NT2/D1 (cell line): Measurements from ENCODE around the gene TTC13.

Source experiments
- DNase-seq: peaks from one replicate; pipeline ENCODE4 v3.0.0-alpha.2; 2011; ENCODE audit warnings: low read depth, low spot score
- H3K27me3 ChIP-seq: 2 replicates; pipeline ENCODE4 v1.6.0; 2011; ENCODE audit warnings: mild to moderate bottlenecking; ENCODE audit not compliant: insufficient read length, insufficient read depth
- H3K36me3 ChIP-seq: 2 replicates; pipeline ENCODE4 v1.6.1; 2011; ENCODE audit warnings: mild to moderate bottlenecking, low read length, mixed read lengths; ENCODE audit not compliant: insufficient read depth, insufficient read length
- H3K4me1 ChIP-seq: 2 replicates; pipeline ENCODE4 v1.5.1; 2011; ENCODE audit not compliant: insufficient read depth, insufficient read length
- H3K4me3 ChIP-seq: 2 replicates; pipeline ENCODE4 v1.5.1; 2011; ENCODE audit warnings: low read depth; ENCODE audit not compliant: insufficient read length
- H3K9ac ChIP-seq: 2 replicates; pipeline ENCODE4 v1.6.0; 2011; ENCODE audit warnings: low read depth; ENCODE audit not compliant: insufficient read length
- H3K9me3 ChIP-seq: 2 replicates; pipeline ENCODE4 v1.5.1; 2011; ENCODE audit warnings: mild to moderate bottlenecking, low read length; ENCODE audit not compliant: insufficient read depth
- SUZ12 ChIP-seq: IDR thresholded peaks from 2 replicates; pipeline ENCODE4 v1.6.1; 2011; ENCODE audit not compliant: insufficient read length, insufficient read depth; ENCODE audit errors: extremely low read depth
- YY1 ChIP-seq: IDR thresholded peaks from 2 replicates; pipeline ENCODE4 v1.6.1; 2011; ENCODE audit not compliant: insufficient read length, insufficient read depth
- ZNF274 ChIP-seq: IDR thresholded peaks from 2 replicates; pipeline ENCODE4 v1.6.1; 2011; ENCODE audit warnings: mild to moderate bottlenecking, low read depth, low read length

Gene TTC13

GRCh38 chr1:230858236-230858820, 120.3 kb downstream of the TTC13 start:
- no peak for DNase-seq
- TF ChIP-seq ZNF274 = no peak
- no peak for TF ChIP-seq YY1
- TF ChIP-seq SUZ12 = no peak

DNA sequence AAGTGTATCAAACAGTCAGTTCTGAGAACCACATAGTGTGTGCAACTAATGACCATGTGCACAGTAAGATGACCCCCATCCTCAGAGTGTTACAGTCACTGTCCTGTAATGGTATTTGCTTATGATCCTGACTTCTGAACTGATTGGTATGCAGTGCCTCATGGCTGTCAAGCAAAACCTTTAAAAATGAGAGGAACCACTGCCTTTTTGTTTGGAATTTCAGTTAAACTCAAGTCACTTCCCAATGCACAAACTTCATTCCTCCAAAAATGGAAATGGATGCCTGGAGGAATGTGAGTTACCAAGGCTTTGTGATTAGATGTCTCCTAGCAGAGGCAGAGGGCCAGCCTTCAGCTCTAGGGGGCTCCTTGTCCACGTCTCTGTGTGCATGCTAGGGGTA, 120.8 kb downstream of the TTC13 start:
- no peaks in the 10 kb centered on the region for H3K27me3 ChIP-seq
- H3K9me3 ChIP-seq = peaks cover 16% of the 10 kb centered on the region; the same call in 1 of the 2 replicates
- H3K9ac ChIP-seq = no peak overlapping the region
- TF ChIP-seq YY1 (no peak), ZNF274 (no peak), SUZ12 (no peak)
- no peaks in the 10 kb centered on the region for H3K4me1 ChIP-seq
- no peak overlapping the region for H3K4me3 ChIP-seq
- DNase-seq = no peak
- peaks cover 68% of the 10 kb centered on the region for H3K36me3 ChIP-seq

More at GRCh38 chr1:230858236-230858820, 120.3 kb downstream of the TTC13 start:
- no peak overlapping the region for H3K9ac ChIP-seq
- no peaks in the 10 kb centered on the region for H3K4me1 ChIP-seq
- H3K9me3 ChIP-seq = peaks cover 11% of the 10 kb centered on the region; the same call in 1 of the 2 replicates
- H3K4me3 ChIP-seq = no peak overlapping the region
- no peaks in the 10 kb centered on the region for H3K27me3 ChIP-seq
- peaks cover 67% of the 10 kb centered on the region for H3K36me3 ChIP-seq

DNA sequence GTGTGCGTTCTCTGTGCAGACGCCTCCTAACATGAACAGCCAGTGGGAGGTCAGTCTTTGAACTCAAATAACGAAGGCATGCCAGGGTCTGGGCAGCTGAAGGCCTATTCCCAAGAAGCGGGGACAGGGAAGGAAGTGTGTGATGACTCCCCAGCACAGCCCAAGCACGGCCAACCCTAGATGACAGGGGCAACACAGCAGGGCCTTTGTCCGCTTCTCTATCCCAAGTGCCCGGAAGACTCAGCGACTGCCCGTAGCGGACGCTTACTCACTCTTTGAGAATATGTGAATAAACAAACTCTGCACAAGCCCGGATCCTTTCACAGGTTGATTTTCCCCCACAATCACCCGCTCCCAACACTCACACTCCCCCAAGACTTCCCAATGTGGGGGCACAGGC, 121.6 kb downstream of the TTC13 start:
- Histone ChIP-seq H3K9me3 (peaks cover 21% of the 10 kb centered on the region; the same call in 1 of the 2 replicates), H3K4me3 (no peak overlapping the region), H3K27me3 (no peaks in the 10 kb centered on the region), H3K36me3 (peaks cover 70% of the 10 kb centered on the region), H3K4me1 (peaks cover under 1% of the 10 kb centered on the region), H3K9ac (no peak overlapping the region)
- no peak for TF ChIP-seq ZNF274
- no peak for TF ChIP-seq SUZ12
- no peak for TF ChIP-seq YY1
- DNase-seq = no peak
